OCI-LY7 (cell line): ENCODE data around the gene TRIM46. TPM values are rescaled to one million over a fixed set of nuclear protein-coding genes. Genes with fewer than 3 reads are reported as not detected.
"Not testable (repeated sequence)": the region's sequence is repeated elsewhere in the genome, so short reads cannot be mapped to it uniquely, and the experiment has no call there.

Source experiments
- BruUV-seq: library from RNA; stranded (reverse); fragments of 400-500 nt; replicated peaks from 2 replicates; lab custom pipeline; 2021; lab: Mats Ljungman, UMichigan
- CTCF ChIA-PET: fragments of 300-600 bp; sonication (Branson Sonifier 250); formaldehyde crosslinking; loops from one replicate; lab custom pipeline; 2022; ENCODE audit warnings: antibody characterized with exemption; ENCODE audit not compliant: unreplicated experiment; lab: Charles Lee
- POLR2A ChIA-PET: fragments of 300-600 bp; sonication (Branson Sonifier 250); formaldehyde crosslinking; loops from one replicate; lab custom pipeline; 2022; ENCODE audit warnings: antibody characterized with exemption; lab: Charles Lee
- DNase-seq: peaks from one replicate; pipeline ENCODE4 v3.0.0-alpha.2; 2015; ENCODE audit warnings: low spot score
- H2AFZ ChIP-seq: fragments of 200-600 bp; sonication (generic), shearing (Covaris generic); 2 replicates; pipeline ENCODE4 v1.6.1; 2014; ENCODE audit warnings: mild to moderate bottlenecking, antibody characterized with exemption, low read length, moderate library complexity
- H3K27ac ChIP-seq: fragments of 200-600 bp; sonication (generic); 2 replicates; pipeline ENCODE4 v1.5.1; 2014; ENCODE audit warnings: mixed run types, low read depth, mild to moderate bottlenecking, moderate library complexity, low read length, inconsistent platforms; ENCODE audit not compliant: poor library complexity, severe bottlenecking
- H3K36me3 ChIP-seq: fragments of 200-600 bp; sonication (generic); 2 replicates; pipeline ENCODE4 v1.6.1; 2014; ENCODE audit warnings: mild to moderate bottlenecking, antibody characterized with exemption, low read length, moderate library complexity, mixed read lengths; ENCODE audit not compliant: insufficient read depth
- H3K4me1 ChIP-seq: fragments of 200-600 bp; sonication (generic); 2 replicates; pipeline ENCODE4 v1.5.1; 2014; ENCODE audit warnings: mild to moderate bottlenecking, low read length; ENCODE audit not compliant: insufficient read depth, poor library complexity, severe bottlenecking
- H3K4me2 ChIP-seq: fragments of 200-600 bp; sonication (generic); 2 replicates; pipeline ENCODE4 v1.6.1; 2014; ENCODE audit warnings: mild to moderate bottlenecking, low read length
- H3K4me3 ChIP-seq: fragments of 200-600 bp; sonication (generic); 2 replicates; pipeline ENCODE4 v1.5.1; 2014; ENCODE audit warnings: mild to moderate bottlenecking, low read depth, low read length; ENCODE audit not compliant: poor library complexity, severe bottlenecking
- H3K79me2 ChIP-seq: fragments of 200-600 bp; sonication (generic); 2 replicates; pipeline ENCODE4 v1.6.1; 2016; ENCODE audit warnings: low read depth, mild to moderate bottlenecking, low read length, moderate library complexity, mixed read lengths; ENCODE audit not compliant: insufficient read depth
- H3K9me2 ChIP-seq: fragments of 200-600 bp; sonication (generic); 2 replicates; pipeline ENCODE4 v1.6.1; 2016; ENCODE audit warnings: mild to moderate bottlenecking, low read length, mixed read lengths; ENCODE audit not compliant: insufficient read depth
- H3K9me3 ChIP-seq: fragments of 200-600 bp; sonication (generic); 2 replicates; pipeline ENCODE4 v1.6.1; 2014; ENCODE audit warnings: mild to moderate bottlenecking, mixed run types, low read length, mixed read lengths
- H4K20me1 ChIP-seq: fragments of 200-600 bp; sonication (generic); 2 replicates; pipeline ENCODE4 v1.6.1; 2014; ENCODE audit warnings: mild to moderate bottlenecking, antibody characterized with exemption, low read length, moderate library complexity, mixed read lengths; ENCODE audit not compliant: insufficient read depth
- EZH2phosphoT487 ChIP-seq: fragments of 200-600 bp; sonication (generic); IDR thresholded peaks from 2 replicates; pipeline ENCODE4 v1.6.1; 2018; ENCODE audit warnings: low read depth, borderline replicate concordance, mild to moderate bottlenecking, mixed run types, antibody characterized with exemption, low read length, moderate library complexity, mixed read lengths
- intact Hi-C: fragments of 100-400 bp; cut with micrococcal nuclease; formaldehyde crosslinking; loops from one replicate; pipeline ENCODE4 v1.10.0; 2022; ENCODE audit not compliant: unreplicated experiment
- total RNA-seq, 2 experiments: library from RNA; depleted of rRNA in 1 of 2; stranded (reverse); fragments of >200 nt in 1 of 2; shearing (Covaris generic) in 1 of 2; gene quantifications; 2 replicates each; pipeline ENCODE4 v1.2.3, GENCODE V29; 2014 to 2022
- TF ChIP-seq, protein P1 (sequence below): fragments of 200-600 bp; sonication (generic); conservative IDR thresholded peaks from 2 replicates; pipeline ENCODE4 v1.5.1; 2014; ENCODE audit warnings: mild to moderate bottlenecking, antibody characterized with exemption, low read length, moderate library complexity, mixed read lengths

Gene TRIM46
- total RNA-seq, 2 experiments from 2014 or later: 3.1 to 4.5 TPM

DNA sequence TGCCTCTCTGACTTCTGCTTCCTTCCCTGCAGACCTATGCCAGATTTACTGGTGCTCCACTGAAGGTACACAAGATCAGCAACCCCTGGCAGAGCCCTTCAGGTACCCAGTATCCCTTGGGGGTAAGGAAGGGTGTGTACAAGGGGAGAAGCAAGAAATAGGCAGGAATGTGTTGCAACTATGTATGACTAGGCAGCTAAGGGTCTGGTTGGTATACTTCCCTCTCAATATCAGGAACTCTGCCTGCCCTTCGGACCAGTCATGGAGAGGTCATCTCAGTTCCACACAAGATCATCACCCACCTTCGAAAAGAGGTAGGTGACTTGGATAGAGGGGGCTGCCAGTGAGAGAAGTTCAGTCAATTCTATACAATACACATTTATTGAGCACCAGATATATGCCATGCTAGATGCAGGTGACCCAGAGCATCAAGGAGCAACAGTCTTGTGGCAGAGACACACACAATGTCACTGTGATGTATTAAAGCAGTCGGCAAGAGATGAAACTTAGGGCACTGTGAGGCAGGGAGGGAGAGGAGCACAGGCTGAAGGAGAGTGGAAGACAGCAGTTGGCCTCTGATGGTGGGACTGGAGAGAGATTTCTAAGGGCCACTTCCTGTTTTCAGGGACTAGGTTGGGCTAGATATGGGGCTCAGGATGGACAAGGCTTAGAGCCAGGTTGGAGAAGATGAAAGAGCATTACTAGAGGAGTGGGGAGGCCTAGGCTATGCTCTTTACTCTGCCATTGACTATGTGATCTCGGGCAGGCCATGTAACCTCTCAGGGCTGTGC, 36.9 kb downstream of the TRIM46 start:
- Histone ChIP-seq H3K4me1 (peaks cover 28% of the 10 kb centered on the region), H3K79me2 (no peaks in the 10 kb centered on the region), H3K4me2 (peak overlapping the region; percentile 90), H3K36me3 (no peaks in the 10 kb centered on the region), H3K9me3 (no peaks in the 10 kb centered on the region), H3K4me3 (no peak overlapping the region), H3K9me2 (no peaks in the 10 kb centered on the region), H2AFZ (no peak overlapping the region), H3K27ac (no peak overlapping the region), H4K20me1 (no peaks in the 10 kb centered on the region)
- no TSS peak for BruUV-seq
- no peak for DNase-seq
- TF ChIP-seq EZH2phosphoT487: no peak
- TF ChIP-seq, protein P1, sequence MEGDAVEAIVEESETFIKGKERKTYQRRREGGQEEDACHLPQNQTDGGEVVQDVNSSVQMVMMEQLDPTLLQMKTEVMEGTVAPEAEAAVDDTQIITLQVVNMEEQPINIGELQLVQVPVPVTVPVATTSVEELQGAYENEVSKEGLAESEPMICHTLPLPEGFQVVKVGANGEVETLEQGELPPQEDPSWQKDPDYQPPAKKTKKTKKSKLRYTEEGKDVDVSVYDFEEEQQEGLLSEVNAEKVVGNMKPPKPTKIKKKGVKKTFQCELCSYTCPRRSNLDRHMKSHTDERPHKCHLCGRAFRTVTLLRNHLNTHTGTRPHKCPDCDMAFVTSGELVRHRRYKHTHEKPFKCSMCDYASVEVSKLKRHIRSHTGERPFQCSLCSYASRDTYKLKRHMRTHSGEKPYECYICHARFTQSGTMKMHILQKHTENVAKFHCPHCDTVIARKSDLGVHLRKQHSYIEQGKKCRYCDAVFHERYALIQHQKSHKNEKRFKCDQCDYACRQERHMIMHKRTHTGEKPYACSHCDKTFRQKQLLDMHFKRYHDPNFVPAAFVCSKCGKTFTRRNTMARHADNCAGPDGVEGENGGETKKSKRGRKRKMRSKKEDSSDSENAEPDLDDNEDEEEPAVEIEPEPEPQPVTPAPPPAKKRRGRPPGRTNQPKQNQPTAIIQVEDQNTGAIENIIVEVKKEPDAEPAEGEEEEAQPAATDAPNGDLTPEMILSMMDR: no peak
- ChIA-PET CTCF (no interaction called here), POLR2A (no interaction called here)
- intact Hi-C loops: no loop called here

DNA sequence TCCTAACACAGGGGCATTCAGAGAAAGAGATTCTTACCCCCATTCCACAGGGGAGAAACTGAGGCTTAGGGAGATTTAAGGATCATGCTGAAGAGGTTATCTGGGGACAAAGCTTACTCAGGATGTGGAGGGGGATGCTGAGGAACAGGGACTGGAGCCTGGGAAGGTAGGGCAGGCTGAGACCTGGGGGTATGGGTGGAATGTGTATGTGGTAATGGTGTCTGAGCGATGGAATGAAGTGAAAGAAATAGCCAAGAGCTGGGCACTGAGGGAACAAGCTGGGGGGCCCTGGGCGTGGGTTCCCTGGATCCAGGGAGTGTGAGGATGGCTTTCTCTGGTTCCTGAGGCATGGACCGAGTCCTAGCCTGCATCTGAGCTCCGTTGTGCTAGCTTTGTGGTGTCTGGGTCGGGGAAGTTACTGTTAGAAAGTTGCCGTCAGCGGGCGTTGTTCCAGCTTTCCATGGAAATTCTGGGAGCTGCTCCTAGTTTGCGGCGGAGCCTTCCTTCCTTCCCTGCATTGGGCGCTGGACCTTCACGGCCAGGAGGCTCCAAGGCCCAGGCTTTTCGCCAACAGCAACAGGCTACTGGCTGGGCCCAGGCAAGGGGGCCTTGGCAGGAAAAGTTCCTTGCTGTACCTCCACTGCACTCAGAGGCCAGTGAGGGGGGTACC, 37.9 kb downstream of the TRIM46 start:
- H3K9me3 ChIP-seq, H3K9me2 ChIP-seq, H3K27ac ChIP-seq, H3K4me3 ChIP-seq, H3K36me3 ChIP-seq, DNase-seq, BruUV-seq, H4K20me1 ChIP-seq, CTCF ChIA-PET, H3K4me2 ChIP-seq, intact Hi-C loops, H3K79me2 ChIP-seq, POLR2A ChIA-PET, H2AFZ ChIP-seq: not testable (repeated sequence)
- peaks cover 28% of the 10 kb centered on the region for H3K4me1 ChIP-seq

DNA sequence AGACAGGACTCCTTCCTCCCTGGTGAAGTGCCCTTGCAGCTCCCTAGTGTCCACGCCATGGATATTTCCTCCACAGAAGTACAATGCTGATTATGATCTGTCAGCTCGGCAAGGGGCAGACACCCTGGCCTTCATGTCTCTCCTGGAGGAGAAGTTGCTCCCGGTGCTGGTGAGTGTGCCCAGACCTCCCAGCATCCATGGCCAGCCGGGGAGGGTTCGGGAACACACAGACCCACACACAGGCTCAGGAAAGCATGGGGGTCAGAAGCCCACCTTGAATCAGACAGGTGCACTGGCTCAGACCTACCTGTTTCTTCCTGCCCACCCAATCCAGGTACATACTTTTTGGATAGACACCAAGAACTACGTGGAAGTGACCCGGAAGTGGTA, 38.4 kb downstream of the TRIM46 start:
- H3K9me2 ChIP-seq, BruUV-seq, H3K27ac ChIP-seq, H3K9me3 ChIP-seq, DNase-seq, H2AFZ ChIP-seq, H3K36me3 ChIP-seq, H3K79me2 ChIP-seq, POLR2A ChIA-PET, intact Hi-C loops, H3K4me2 ChIP-seq, H3K4me3 ChIP-seq, H4K20me1 ChIP-seq, CTCF ChIA-PET: not testable (repeated sequence)
- H3K4me1 ChIP-seq: peaks cover 26% of the 10 kb centered on the region

DNA sequence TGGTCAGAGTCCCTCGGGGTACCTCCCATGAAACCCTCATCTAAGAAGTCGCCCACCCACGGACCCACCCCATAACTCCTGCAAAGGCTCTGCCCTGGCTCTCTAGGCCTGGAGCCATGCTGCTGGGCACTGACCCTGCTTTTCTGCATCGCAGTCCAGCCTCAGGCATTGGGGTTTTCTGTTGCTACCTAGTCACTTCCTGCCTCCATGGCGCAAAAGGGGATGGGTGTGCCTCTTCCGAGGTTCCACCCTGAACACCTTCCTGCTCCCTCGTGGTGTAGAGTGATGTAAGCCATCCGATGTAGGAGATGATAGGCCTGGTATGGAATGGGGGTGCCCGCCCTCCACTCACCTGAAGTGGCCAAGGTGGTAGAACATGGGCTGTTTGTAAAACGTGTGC, 41.1 kb downstream of the TRIM46 start:
- H3K36me3 ChIP-seq, intact Hi-C loops, H2AFZ ChIP-seq, H3K4me2 ChIP-seq, H3K9me3 ChIP-seq, H3K4me3 ChIP-seq, H4K20me1 ChIP-seq, H3K79me2 ChIP-seq, POLR2A ChIA-PET, CTCF ChIA-PET, H3K9me2 ChIP-seq, DNase-seq, H3K27ac ChIP-seq, BruUV-seq: not testable (repeated sequence)
- H3K4me1 ChIP-seq: peaks cover 20% of the 10 kb centered on the region
